Measurements from ENCODE around the gene MYCBPAP.

MYCBPAP gene

DNA sequence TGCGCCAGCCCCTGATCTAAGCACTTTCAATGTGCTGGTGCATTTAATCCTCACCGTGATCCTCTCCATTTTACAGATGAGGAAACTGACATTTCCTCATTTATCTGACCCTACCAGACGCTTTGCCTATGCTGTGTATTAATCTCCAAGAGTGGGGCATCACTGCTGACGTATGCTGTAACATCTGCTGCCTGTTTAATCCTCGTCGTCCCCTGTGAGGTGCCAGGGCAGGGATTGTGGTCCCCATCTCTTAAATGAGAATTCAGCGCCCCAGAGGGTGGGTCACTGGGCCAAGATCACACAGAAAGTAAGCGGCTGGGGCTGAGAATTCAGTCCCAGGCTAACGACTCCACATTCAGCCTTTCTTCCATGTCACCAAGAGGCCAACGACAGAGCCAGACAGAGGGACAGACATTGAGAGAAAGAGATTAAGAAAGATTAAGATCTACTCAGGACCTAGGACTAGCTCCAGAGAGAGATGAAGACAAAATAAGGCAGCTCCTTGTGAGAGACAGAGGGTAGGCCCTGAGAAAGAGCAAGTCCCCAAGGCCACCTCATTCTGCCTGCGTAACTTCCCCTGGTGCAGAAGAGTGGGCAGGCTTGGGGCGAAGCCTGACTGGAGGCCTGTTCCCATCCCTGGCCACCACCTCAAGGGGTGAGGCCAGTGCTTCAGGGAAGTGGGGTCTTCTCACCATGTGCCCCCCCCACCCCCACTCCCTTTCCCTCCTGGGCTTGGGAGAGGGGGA is 65.8 kb downstream of the MYCBPAP start:
- DNase-seq: no peak

DNA sequence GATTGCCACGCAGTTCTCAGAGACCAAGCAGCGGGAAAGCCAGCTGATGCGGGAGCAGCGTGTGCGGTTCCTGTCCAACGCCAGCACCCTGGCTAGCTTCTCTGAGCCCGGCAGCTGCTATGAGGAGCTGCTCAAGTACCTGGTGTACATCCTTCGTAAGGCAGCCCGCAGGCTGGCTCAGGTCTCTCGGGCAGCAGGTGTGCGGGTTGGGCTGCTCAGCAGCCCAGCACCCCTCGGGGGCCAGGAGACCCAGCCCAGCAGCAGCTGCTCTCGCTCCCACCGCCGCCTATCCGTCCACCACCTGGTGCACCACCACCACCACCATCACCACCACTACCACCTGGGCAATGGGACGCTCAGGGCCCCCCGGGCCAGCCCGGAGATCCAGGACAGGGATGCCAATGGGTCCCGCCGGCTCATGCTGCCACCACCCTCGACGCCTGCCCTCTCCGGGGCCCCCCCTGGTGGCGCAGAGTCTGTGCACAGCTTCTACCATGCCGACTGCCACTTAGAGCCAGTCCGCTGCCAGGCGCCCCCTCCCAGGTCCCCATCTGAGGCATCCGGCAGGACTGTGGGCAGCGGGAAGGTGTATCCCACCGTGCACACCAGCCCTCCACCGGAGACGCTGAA is 67.5 kb downstream of the MYCBPAP start:
- DNase-seq: peak; percentile 83

DNA sequence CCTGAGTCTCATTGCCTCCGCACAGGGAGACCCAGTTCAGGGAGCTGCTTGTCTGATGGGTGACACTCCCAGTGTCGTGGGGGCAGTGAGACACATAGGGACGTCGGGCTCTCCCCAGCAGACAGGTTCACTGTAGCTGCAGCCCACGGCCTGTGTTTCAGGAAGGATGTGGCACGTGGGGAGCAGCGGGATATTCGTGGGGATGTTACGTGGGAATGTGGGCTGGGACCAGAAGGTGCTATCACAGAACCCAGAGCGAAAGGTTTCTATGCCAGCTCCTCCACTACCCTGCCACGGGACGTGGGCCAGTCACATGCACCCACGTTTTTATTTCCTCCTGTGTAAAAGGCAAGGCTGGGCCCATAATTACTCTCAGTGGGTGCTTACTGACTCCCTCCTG is 68.6 kb downstream of the MYCBPAP start:
- no peak for DNase-seq

DNA sequence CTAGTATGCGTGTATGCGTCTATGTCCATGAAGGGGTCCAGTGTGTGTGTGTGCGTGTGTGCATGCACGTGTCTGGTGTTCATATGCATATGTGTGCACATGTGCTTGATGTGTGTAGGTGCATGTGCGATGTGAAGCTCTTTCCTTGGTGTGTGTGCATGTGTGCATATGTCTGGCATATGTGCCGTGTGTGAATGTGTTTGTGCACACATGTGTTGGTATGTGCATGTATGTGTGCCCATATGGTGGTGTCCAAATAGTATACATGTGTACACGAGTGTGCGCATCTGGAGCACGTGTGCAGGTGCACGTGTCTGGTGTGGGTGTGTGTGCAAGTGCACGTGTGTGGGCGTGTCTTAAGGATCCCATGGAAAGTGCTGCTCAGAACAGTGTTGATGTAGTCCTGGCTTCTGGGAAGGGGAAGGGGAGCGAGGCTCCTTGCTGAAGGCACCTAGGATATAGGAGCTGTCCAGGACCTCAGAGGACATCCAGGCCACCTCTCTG is 69.3 kb downstream of the MYCBPAP start:
- no peak for DNase-seq

DNA sequence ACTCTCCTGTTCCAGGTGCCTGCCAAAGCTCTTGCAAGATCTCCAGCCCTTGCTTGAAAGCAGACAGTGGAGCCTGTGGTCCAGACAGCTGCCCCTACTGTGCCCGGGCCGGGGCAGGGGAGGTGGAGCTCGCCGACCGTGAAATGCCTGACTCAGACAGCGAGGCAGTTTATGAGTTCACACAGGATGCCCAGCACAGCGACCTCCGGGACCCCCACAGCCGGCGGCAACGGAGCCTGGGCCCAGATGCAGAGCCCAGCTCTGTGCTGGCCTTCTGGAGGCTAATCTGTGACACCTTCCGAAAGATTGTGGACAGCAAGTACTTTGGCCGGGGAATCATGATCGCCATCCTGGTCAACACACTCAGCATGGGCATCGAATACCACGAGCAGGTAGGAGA is 69.9 kb downstream of the MYCBPAP start:
- no peak for DNase-seq

DNA sequence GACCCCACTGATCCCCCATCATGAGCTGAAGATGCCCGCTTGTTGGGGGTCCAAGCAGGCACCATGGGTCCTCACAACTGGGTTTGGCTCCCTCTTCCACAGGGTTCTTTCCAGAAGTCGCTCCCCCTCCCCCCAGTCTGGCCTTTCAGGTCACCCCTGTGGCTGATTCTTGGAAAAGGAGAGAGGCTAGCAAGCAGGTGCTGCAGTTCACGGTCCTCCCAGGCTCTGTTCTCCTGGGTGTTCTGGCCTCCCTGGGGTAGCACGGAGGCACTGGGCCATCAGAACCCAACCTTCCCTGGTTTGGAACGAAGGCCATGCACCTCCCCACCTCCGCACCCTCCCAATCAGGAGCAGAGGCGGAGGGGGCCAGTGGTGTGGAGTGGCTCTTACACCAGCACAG is 71.2 kb downstream of the MYCBPAP start:
- DNase-seq: no peak

DNA sequence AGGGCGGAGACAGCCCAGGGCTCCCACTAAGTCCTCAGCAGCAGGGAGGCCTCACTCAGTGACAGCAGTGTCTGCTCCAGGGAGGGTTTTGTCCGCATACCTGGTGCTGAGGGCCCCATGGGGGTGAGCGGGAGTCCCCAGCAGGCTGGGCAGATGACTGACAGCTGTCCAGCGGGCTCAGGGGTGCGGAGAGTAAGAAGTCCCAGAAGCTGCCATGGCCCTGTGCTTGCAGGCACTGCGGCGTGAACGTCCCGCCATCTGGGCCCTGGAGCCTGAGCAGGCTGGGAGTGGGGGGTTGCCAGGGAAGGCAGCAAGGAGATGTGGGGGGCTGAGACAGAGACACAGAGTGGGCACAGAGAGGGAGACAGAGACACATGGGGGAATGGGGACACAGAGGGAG is 72.4 kb downstream of the MYCBPAP start:
- DNase-seq: no peak
